Neuron (in vitro differentiated cells): ENCODE results near the gene MPHOSPH9.

Source experiments
- H2AFZ ChIP-seq: one replicate; pipeline ENCODE4 v1.6.1; 2013; ENCODE audit warnings: low read depth, mild to moderate bottlenecking, inconsistent platforms, low read length, moderate library complexity
- H3K27me3 ChIP-seq: one replicate; pipeline ENCODE4 v1.6.1; 2013; ENCODE audit warnings: low read length; ENCODE audit not compliant: insufficient read depth
- H3K36me3 ChIP-seq: one replicate; pipeline ENCODE4 v1.6.1; 2013; ENCODE audit warnings: low read length; ENCODE audit not compliant: insufficient read depth
- H3K4me1 ChIP-seq: one replicate; pipeline ENCODE4 v1.6.1; 2013; ENCODE audit warnings: low read length; ENCODE audit not compliant: insufficient read depth
- H3K4me3 ChIP-seq: 2 replicates; pipeline ENCODE4 v1.5.1; 2013; ENCODE audit warnings: mild to moderate bottlenecking, low read length, moderate library complexity
- H3K9me3 ChIP-seq: one replicate; pipeline ENCODE4 v1.6.1; 2013; ENCODE audit warnings: low read length

Gene MPHOSPH9

DNA sequence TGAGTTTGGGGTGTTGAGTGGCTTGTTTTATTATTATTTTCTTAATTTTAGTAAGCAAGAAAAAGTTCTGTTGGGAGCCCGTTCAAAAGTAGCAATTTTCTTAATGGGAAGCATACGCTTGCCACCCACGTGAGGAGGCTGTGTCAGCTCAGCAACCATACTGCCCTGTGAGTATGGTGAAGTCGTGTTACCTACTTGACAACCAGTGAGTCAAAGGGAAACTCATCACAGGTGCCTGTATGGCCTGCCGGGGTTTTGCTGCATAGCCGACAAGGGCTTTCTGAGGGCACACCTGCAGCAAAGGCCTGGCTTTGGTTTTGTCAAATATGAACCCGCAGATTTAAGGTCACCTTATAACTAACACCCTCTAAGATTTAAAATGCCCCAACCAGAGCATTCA, 113.1 kb downstream of the MPHOSPH9 start:
- no peaks in the 10 kb centered on the region for H3K9me3 ChIP-seq
- no peak overlapping the region for H3K4me3 ChIP-seq
- no peaks in the 10 kb centered on the region for H3K36me3 ChIP-seq
- no peak overlapping the region for H2AFZ ChIP-seq
- peaks cover 9% of the 10 kb centered on the region for H3K4me1 ChIP-seq
- H3K27me3 ChIP-seq: no peaks in the 10 kb centered on the region

- Histone ChIP-seq H3K4me1 (peaks cover 9% of the 10 kb centered on the region), H3K36me3 (no peaks in the 10 kb centered on the region), H3K4me3 (no peak overlapping the region), H3K27me3 (no peaks in the 10 kb centered on the region), H2AFZ (no peak overlapping the region), H3K9me3 (no peaks in the 10 kb centered on the region)
These were observed 114.4 kb downstream of the MPHOSPH9 start for GRCh38 chr12:123118497-123118896.

GRCh38 chr12:123115409-123116121, 117.4 kb downstream of the MPHOSPH9 start:
- Histone ChIP-seq H3K9me3 (no peaks in the 10 kb centered on the region), H3K4me1 (peaks cover 32% of the 10 kb centered on the region), H3K27me3 (no peaks in the 10 kb centered on the region), H2AFZ (no peak overlapping the region), H3K4me3 (no peak overlapping the region), H3K36me3 (no peaks in the 10 kb centered on the region)

GRCh38 chr12:123114304-123115083, 118.4 kb downstream of the MPHOSPH9 start:
- Histone ChIP-seq H2AFZ (no peak overlapping the region), H3K36me3 (no peaks in the 10 kb centered on the region), H3K4me3 (no peak overlapping the region), H3K27me3 (no peaks in the 10 kb centered on the region), H3K9me3 (no peaks in the 10 kb centered on the region), H3K4me1 (peaks cover 32% of the 10 kb centered on the region)

DNA sequence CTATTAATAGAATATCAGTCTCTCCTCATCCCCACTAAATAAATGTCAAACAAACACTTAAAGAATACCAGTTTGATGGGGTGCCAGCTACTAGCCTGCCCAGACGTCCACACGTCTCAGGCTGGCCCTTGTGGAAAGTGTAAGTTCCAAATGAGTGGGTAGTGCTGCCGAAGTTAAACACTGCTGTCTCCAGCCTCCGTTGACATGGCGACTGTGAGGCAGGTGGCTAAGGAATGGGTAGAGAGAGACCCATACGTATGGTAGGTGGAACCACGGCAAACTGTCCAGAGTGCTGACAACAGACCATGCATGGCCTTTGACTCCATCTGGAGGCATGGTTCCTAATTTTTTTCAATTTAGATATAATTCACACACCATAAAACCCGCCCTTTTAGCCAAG, 119.9 kb downstream of the MPHOSPH9 start:
- H3K36me3 ChIP-seq: no peaks in the 10 kb centered on the region
- H3K4me3 ChIP-seq: no peak overlapping the region
- no peaks in the 10 kb centered on the region for H3K27me3 ChIP-seq
- H3K4me1 ChIP-seq: peaks cover 32% of the 10 kb centered on the region
- H3K9me3 ChIP-seq: no peaks in the 10 kb centered on the region
- no peak overlapping the region for H2AFZ ChIP-seq

GRCh38 chr12:123111498-123112165, 121.3 kb downstream of the MPHOSPH9 start:
- Histone ChIP-seq H2AFZ (no peak overlapping the region), H3K4me3 (no peak overlapping the region), H3K36me3 (no peaks in the 10 kb centered on the region), H3K9me3 (no peaks in the 10 kb centered on the region), H3K4me1 (peaks cover 38% of the 10 kb centered on the region), H3K27me3 (no peaks in the 10 kb centered on the region)

GRCh38 chr12:123109319-123109772, 123.6 kb downstream of the MPHOSPH9 start:
- Histone ChIP-seq H3K27me3 (no peaks in the 10 kb centered on the region), H3K4me3 (no peak overlapping the region)

DNA sequence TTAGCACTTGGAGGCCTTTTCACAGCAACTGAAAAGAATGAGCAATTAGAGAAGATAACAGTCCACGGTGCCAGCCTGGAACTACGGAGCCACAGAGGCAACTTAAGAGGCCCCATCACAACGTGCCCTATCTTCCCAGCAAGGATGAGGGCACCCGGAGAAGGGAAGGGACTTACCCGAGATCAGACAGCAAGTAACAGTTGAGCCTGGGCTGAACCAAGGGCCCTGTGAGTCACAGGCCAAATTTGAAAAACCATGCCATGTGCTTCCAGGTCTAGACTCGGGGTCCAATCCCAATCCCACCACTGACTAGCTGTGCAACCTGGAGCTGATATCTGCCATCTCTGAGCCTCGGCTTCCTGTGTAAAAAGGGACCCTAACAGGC, 124.3 kb downstream of the MPHOSPH9 start:
- Histone ChIP-seq H3K27me3 (no peaks in the 10 kb centered on the region), H3K9me3 (no peaks in the 10 kb centered on the region), H3K36me3 (no peaks in the 10 kb centered on the region), H3K4me1 (peaks cover 29% of the 10 kb centered on the region), H3K4me3 (no peak overlapping the region), H2AFZ (no peak overlapping the region)

More at GRCh38 chr12:123109319-123109772, 123.6 kb downstream of the MPHOSPH9 start:
- no peaks in the 10 kb centered on the region for H3K36me3 ChIP-seq
- H3K9me3 ChIP-seq: no peaks in the 10 kb centered on the region
- H2AFZ ChIP-seq: no peak overlapping the region
- H3K4me1 ChIP-seq: peaks cover 29% of the 10 kb centered on the region

- no peak overlapping the region for H2AFZ ChIP-seq
- H3K4me3 ChIP-seq: no peak overlapping the region
- H3K9me3 ChIP-seq: no peaks in the 10 kb centered on the region
- H3K4me1 ChIP-seq: peaks cover 28% of the 10 kb centered on the region
- no peaks in the 10 kb centered on the region for H3K27me3 ChIP-seq
- H3K36me3 ChIP-seq: no peaks in the 10 kb centered on the region
These were observed 124.8 kb downstream of the MPHOSPH9 start for GRCh38 chr12:123107926-123108681.

DNA sequence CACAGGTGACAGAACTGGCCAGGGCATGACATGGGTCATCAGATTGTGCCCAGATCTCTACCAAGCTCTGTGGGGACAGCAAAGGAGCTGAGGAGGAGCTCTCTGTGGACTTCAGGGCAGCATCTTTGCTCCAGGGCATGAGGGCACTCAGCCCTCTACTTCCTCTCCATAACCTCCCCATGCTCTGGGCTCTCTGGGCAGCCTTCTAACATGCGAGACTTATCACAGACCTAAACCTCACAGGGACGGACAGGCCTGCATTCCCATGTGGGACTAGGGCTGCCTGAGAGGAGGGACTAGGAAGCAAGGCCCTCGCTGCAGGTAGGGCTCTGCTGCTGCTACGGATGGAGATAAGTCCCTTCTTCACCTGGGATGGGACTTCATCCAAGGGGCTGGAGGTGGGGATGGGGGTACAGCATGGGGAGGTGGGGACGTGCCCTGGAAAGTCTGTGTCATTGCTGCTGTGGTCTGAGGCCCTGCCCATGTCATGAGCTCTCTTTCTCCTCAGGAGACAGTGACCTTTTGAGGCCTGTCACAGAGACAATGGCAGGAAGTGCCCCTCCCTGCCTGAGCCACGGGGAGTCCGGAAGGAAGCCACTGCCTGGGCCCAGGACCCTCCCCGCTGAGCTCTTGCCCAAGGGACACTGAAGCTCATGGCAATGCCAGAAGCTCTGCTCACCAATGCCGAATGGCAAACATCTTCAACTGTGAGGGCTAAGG, 126.1 kb downstream of the MPHOSPH9 start:
- no peak overlapping the region for H2AFZ ChIP-seq

DNA sequence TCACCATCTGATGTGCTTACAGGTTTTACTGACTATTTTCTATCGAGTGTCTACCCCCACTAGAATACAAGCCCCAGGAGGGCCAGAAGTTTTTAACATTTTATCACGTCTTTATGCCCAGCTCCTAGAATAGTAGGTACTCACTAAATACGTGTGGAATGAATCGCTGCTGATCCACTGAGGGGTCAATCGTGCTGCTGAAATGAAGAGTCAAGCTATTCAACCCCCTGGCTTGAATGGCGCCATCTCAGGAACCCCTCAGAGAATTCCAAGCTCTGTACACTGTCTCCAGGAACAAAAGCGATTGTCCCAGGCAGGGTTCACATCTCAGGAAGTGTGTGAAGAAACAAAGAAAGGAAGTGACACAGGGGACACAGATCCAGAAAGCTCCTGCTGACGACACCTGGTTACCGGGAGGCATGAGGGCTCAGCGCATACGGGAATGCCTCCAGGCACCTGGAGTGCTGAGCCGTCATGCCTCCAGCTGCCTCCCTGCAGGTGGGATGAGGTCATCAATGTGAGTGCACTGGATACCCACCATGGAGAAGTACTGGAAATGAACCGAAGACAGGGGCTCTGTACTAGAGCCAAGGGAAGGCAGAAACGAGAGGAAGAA, 127.6 kb downstream of the MPHOSPH9 start:
- no peak overlapping the region for H2AFZ ChIP-seq
- H3K9me3 ChIP-seq: no peaks in the 10 kb centered on the region
- peaks cover 22% of the 10 kb centered on the region for H3K4me1 ChIP-seq

More for the DNA sequence above, 126.1 kb downstream of the MPHOSPH9 start:
- H3K36me3 ChIP-seq: no peaks in the 10 kb centered on the region
- H3K27me3 ChIP-seq: no peaks in the 10 kb centered on the region
- H3K9me3 ChIP-seq: no peaks in the 10 kb centered on the region
- peaks cover 30% of the 10 kb centered on the region for H3K4me1 ChIP-seq
- no peak overlapping the region for H3K4me3 ChIP-seq

GRCh38 chr12:123104809-123105208, 128.1 kb downstream of the MPHOSPH9 start:
- Histone ChIP-seq H2AFZ (no peak overlapping the region), H3K36me3 (no peaks in the 10 kb centered on the region), H3K4me1 (peaks cover 22% of the 10 kb centered on the region), H3K9me3 (no peaks in the 10 kb centered on the region), H3K27me3 (no peaks in the 10 kb centered on the region), H3K4me3 (no peak overlapping the region)

More for the DNA sequence above, 127.6 kb downstream of the MPHOSPH9 start:
- Histone ChIP-seq H3K27me3 (no peaks in the 10 kb centered on the region), H3K4me3 (no peak overlapping the region), H3K36me3 (no peaks in the 10 kb centered on the region)
